SHP77 (cell line): ENCODE data around the gene TFG.

Source experiments
- DNase-seq, 2 experiments: peaks; one replicate each; lab custom pipeline; 2025; lab: John Stamatoyannopoulos, UW

Gene TFG

GRCh38 chr3:100706365-100706764 is 2.9 kb upstream of the TFG start:
- no peak for DNase-seq

GRCh38 chr3:100708644-100708988 is 678 bp upstream of the TFG start:
- DNase-seq: no peak

- peak in 1 of 2 experiments; percentile 13 for DNase-seq
Observed at GRCh38 chr3:100709842-100710260, 557 bp downstream of the TFG start.

DNA sequence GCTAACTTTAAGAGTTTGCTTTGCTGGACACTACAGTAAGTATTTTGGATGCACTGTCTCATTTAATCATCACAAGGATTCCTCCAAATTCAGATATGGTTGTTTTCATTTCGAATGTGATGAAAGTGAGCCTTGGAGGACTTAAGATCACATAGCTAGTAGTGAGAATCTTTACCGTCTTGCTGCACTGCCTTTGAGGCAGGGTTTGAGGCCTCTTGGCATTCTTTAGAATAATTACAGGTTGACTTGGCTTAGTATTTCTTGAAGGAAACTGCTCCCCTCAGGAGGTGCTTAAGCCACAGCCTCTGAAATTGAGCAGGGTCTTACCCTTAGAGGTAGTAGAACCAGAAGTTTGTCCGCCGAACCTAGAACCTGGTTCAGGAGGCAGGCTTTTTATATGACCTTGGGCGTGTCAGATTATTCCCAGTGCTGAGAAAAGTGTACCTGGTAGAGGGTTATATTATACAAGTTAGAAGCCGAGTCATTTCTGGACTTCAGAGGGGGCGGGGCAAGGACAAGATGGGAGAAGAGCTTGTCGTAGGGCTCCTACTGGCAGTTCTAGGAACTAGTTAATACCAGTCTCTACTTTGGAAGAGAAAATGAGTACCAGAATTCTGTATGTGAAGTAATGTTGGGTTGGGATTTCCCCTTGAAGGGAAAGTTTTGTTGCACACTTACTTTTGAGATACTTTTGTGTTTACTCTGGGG is 1.1 kb downstream of the TFG start:
- DNase-seq: peak; percentile 3 to 40

DNA sequence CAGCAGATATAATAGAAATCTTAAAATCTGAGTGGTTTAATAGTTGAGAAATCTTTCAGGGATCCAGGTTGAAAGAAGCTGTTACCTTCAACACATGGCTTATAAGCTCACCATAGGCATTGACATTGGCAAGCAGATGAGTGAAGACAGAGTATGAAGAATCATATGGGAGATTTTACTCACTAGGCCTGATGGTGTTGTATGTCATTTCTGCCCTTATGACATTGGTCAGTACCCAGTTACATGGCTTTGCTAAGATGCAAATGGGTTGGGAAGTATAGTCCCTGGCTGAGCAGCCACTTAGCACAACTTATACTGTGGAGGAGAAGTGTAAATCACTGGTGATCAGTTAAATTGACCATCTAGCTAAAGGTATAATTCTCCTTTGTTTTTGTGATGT is 5.9 kb downstream of the TFG start:
- DNase-seq: no peak

DNA sequence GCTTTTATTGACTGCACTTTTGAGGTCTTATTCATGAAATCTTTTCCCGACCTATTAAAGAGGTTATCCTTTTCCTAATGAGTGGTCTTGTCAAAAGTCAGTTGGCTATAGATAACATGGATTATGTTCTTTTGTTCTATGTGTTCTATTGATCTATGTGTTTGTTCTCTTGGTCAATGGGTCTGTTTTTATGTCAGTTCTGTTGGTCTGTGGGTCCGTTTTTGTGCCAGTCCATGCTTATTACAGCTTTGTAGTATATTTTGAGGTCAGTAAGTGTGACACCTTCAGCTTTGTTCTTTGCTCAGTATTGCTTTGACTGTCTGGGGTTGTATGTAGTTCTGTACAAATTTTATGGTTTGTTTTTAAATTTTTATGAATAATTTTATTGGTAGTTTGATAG is 7.8 kb downstream of the TFG start:
- no peak for DNase-seq

GRCh38 chr3:100717637-100718487 is 8.6 kb downstream of the TFG start:
- no peak for DNase-seq

DNA sequence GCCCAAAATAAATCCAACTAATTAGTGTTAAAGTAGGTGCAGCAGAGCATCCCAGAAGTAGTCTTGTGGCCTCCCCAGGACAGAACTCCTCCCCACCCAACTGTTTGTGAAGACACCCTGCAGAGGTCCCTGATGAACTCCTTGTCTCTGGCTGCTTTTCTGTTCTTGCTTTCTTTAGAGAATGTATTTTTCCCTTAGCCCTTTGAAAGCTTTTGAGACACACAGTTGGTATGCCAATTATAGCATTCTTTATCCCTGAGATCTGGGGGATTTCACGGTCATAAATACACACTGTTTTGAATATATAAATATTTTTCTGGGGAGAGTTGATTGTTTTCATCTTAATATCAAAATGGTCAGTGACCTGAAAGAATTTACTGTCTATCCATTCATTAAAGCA is 9.8 kb downstream of the TFG start:
- no peak for DNase-seq

GRCh38 chr3:100720426-100720825 is 11.1 kb downstream of the TFG start:
- no peak for DNase-seq

DNA sequence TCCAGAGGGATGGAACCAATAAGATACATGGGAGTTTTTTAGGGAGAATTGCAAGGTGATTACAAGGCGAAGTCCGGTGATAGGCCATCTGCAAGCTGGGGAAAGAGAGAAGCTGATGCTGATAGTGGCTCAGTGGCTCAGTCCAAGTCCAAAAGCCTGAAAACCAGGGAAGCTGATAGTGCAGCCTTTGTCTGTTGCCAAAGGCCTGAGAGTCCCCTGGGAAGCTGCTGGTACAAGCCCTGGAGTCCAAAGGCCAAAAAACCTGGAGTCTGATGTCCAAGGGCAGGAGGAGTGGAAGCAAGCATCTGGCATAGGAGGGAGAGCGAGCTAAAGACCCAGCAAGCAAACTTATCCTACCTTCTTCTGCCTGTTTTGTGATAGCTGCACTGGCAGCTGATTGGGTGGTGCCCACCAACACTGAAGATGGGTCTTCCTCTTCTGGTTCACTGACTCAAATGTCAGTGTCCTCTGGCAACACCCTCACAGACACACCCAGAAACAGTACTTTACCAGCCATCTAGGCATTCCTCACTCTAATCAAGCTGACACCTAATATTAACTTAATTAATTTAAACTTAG is 16.7 kb downstream of the TFG start:
- no peak for DNase-seq

- DNase-seq: no peak
Observed at GRCh38 chr3:100726706-100727105, 17.4 kb downstream of the TFG start.

- DNase-seq: no peak
Observed at GRCh38 chr3:100730524-100730923, 21.2 kb downstream of the TFG start.

GRCh38 chr3:100732435-100732834 is 23.1 kb downstream of the TFG start:
- DNase-seq: no peak

- no peak for DNase-seq
Observed at GRCh38 chr3:100737334-100737733, 28.0 kb downstream of the TFG start.

DNA sequence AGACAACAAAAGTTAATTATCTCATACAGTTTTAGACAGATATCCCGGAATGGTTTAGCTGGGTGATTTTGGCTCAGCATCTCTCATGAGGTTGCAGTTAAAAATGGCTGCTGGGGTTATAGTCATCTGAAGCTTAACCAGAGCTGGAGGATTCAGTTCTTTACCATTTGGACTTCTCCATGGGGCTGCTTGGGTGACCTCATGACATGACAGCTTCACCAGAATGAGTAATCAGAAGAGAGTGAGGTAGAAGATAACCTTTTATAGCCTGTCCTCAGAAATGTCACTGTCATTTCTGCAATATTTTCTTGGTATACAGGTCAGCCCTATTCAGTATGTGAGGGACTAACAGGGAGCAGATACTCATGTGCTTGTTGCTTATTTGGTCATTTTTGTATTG is 30.9 kb downstream of the TFG start:
- DNase-seq: no peak

- DNase-seq: no peak
Observed at GRCh38 chr3:100743535-100743934, 34.2 kb downstream of the TFG start.

DNA sequence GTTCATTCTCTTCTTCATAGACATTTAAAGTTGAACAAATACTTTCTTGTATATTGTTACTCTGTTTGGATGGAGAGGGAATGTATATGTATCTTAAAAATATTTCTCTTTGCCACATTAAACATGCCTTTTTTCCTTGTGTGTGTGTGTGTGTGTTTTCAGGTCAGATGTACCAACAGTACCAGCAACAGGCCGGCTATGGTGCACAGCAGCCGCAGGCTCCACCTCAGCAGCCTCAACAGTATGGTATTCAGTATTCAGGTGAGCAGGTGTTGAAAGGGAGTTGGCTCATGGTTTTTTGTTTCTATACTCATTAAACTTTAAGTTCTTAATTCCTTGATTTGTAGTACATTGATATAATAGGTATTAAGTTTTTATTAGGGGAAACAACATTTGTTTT is 35.4 kb downstream of the TFG start:
- DNase-seq: no peak

- no peak for DNase-seq
Observed at GRCh38 chr3:100745617-100746016, 36.3 kb downstream of the TFG start.

- DNase-seq: no peak
Observed at GRCh38 chr3:100746092-100746491, 36.8 kb downstream of the TFG start.

- DNase-seq: no peak
Observed at GRCh38 chr3:100748220-100748619, 38.9 kb downstream of the TFG start.

GRCh38 chr3:100748967-100749366 is 39.7 kb downstream of the TFG start:
- DNase-seq: no peak

DNA sequence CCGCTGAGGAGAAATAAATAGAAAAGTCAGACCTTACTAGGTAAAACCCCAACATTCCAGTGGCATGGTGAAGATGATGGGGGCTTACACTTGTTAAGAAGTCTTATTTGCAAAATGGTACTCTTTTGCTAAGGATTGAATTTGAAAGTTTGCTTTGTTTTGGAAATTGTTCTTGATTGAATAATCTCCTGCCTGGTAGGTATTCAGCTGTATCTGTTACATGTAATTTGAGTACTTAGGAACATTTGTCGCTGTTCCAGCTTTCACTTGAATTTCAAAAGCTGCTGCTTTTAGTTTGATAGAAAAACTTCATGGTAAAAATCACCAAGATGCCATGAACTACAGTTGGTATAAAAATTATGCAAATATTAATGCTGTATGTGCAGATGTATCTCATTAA is 44.6 kb downstream of the TFG start:
- DNase-seq: no peak
